ENCODE measurements around the gene MEGF6.

- TF ChIP-seq POLR2AphosphoS5 (IDR thresholded peaks at IDR 0.05; ENCODE audit: borderline replicate concordance, low read depth, low read length) (no peak), EZH2 (IDR thresholded peaks at IDR 0.05) (no peak), FOXP2 (optimal IDR thresholded peaks at IDR 0.05; ENCODE audit: control extremely low read depth, extremely low read length, insufficient read depth) (no peak)
These were observed 167.0 kb downstream of the MEGF6 start for GRCh38 chr1:3444298-3444697.
